Mucosa of rectum (tissue), 2 donors: ENCODE results near the gene RPS23.
"Not testable (repeated sequence)": the region's sequence is repeated elsewhere in the genome, so short reads cannot be mapped to it uniquely, and the experiment has no call there.

Experiments
- H3K27ac ChIP-seq, 2 donors: one replicate each; pipeline ENCODE4 v1.7.0; 2013; ENCODE audit warnings: inconsistent platforms in 2 of 2, low read depth in 2 of 2, low read length in 2 of 2
- H3K27me3 ChIP-seq, 2 donors: one replicate each; pipeline ENCODE4 v1.7.0; 2013; ENCODE audit warnings: low read length in 2 of 2; ENCODE audit not compliant: control insufficient read depth in 2 of 2, insufficient read depth in 2 of 2
- H3K36me3 ChIP-seq, 2 donors: one replicate each; pipeline ENCODE4 v1.7.0; 2013; ENCODE audit warnings: low read length in 2 of 2; ENCODE audit not compliant: control insufficient read depth in 2 of 2, insufficient read depth in 2 of 2
- H3K4me1 ChIP-seq, 2 donors: one replicate each; pipeline ENCODE4 v1.7.0; 2013; ENCODE audit warnings: low read length in 2 of 2, mild to moderate bottlenecking in 1 of 2; ENCODE audit not compliant: control insufficient read depth in 2 of 2, insufficient read depth in 2 of 2
- H3K4me3 ChIP-seq, 2 donors: one replicate each; pipeline ENCODE4 v1.7.0; 2013; ENCODE audit warnings: low read length in 2 of 2
- H3K9ac ChIP-seq, 2 donors: one replicate each; pipeline ENCODE4 v1.7.0; 2013; ENCODE audit warnings: low read length in 2 of 2, low read depth in 1 of 2, mild to moderate bottlenecking in 1 of 2
- H3K9me3 ChIP-seq, 2 donors: one replicate each; pipeline ENCODE4 v1.7.0; 2013; ENCODE audit warnings: low read length in 2 of 2; ENCODE audit not compliant: control insufficient read depth in 2 of 2
- donor health status: healthy.
- donor health status: Normal muscosa, but diverticular disease.

RPS23 gene

DNA sequence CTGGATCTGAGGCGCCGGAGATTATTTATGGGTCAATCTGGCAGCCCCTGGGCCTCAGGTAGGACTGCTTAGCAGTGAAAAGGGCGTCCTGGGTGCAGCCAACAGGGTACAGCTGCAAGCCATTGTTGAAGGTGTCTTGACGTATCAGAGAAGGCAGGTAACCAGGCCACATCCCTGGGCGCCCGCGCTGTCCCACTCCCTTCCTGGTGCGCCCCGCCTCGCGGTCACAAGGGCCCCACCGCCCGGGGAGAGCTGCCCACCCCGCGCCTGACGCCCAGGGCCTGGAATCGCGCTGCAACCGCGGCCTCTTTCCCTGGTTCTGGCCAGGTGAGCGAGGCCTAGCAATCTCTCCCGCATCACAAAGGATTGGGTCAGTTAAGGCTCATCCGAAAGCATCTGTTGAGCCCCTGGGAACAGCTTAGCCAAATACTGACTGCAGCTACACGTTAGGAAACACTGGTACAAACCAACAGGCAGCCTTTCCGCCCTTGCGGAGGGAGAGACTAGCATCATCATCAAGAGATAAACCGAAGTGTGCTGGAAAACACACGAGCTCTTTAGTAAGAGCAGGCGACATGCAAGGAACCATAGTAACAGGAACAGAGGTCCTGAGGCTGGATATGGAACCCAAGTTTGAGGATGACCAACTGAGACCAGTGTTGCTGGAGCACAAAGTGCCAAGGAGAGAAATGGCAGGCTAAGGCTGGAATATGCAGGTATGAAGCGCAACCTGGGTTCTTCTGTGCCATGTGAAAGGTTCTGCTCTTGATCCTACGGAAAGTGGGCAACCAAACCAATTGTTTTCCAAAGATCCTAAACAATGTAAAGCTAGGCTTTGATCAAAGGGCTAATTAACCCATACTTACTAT is 3.6 kb downstream of the RPS23 start:
- no peaks in the 10 kb centered on the region for H3K27me3 ChIP-seq
- peaks cover 22 to 24% of the 10 kb centered on the region in 2 donors for H3K36me3 ChIP-seq
- no peaks in the 10 kb centered on the region for H3K9me3 ChIP-seq
- peaks cover 3 to 5% of the 10 kb centered on the region in 2 donors for H3K4me1 ChIP-seq
- no peak overlapping the region for H3K4me3 ChIP-seq
- no peak overlapping the region for H3K27ac ChIP-seq
- H3K9ac ChIP-seq: no peak overlapping the region

GRCh38 chr5:82273426-82273825 is 4.7 kb downstream of the RPS23 start:
- not testable (repeated sequence) for H3K4me1 ChIP-seq, H3K27ac ChIP-seq, H3K9me3 ChIP-seq, H3K27me3 ChIP-seq, H3K4me3 ChIP-seq, H3K9ac ChIP-seq
- peaks cover 22 to 24% of the 10 kb centered on the region in 2 donors for H3K36me3 ChIP-seq

- peaks cover 22 to 24% of the 10 kb centered on the region in 2 donors for H3K36me3 ChIP-seq
- not testable (repeated sequence) for H3K4me1 ChIP-seq, H3K27me3 ChIP-seq, H3K27ac ChIP-seq, H3K9ac ChIP-seq, H3K4me3 ChIP-seq, H3K9me3 ChIP-seq
Measured at GRCh38 chr5:82272571-82273356, 5.4 kb downstream of the RPS23 start.

DNA sequence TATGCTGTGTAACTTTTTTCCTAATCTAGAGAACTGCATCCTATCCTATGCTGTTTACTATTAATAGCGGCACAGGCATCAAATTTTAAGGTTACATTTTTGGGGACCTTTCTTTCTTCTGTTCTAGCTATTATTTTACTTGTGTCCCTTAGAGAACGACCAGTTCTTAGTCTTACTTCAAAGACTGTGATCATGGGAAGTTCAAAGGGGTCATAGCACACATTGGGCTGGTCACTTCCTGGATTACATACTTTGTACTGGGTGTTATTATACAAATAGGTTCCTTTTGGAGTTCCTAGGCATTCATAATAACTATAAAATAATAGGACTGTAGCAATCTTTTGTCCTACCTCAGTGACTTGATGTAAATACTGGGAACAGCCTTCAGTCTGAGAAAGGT is 8.8 kb downstream of the RPS23 start:
- not testable (repeated sequence) for H3K36me3 ChIP-seq, H3K27me3 ChIP-seq, H3K27ac ChIP-seq, H3K9ac ChIP-seq, H3K9me3 ChIP-seq, H3K4me3 ChIP-seq, H3K4me1 ChIP-seq

GRCh38 chr5:82267297-82267933 is 10.7 kb downstream of the RPS23 start:
- H3K36me3 ChIP-seq, H3K9me3 ChIP-seq, H3K4me3 ChIP-seq, H3K27me3 ChIP-seq, H3K27ac ChIP-seq, H3K4me1 ChIP-seq, H3K9ac ChIP-seq: not testable (repeated sequence)

- Histone ChIP-seq H3K27ac (no peak overlapping the region), H3K9ac (no peak overlapping the region), H3K4me3 (no peak overlapping the region), H3K36me3 (no peaks in the 10 kb centered on the region), H3K9me3 (no peaks in the 10 kb centered on the region), H3K27me3 (no peaks in the 10 kb centered on the region), H3K4me1 (no peaks in the 10 kb centered on the region)
Measured at GRCh38 chr5:82265047-82265446, 13.1 kb downstream of the RPS23 start.

DNA sequence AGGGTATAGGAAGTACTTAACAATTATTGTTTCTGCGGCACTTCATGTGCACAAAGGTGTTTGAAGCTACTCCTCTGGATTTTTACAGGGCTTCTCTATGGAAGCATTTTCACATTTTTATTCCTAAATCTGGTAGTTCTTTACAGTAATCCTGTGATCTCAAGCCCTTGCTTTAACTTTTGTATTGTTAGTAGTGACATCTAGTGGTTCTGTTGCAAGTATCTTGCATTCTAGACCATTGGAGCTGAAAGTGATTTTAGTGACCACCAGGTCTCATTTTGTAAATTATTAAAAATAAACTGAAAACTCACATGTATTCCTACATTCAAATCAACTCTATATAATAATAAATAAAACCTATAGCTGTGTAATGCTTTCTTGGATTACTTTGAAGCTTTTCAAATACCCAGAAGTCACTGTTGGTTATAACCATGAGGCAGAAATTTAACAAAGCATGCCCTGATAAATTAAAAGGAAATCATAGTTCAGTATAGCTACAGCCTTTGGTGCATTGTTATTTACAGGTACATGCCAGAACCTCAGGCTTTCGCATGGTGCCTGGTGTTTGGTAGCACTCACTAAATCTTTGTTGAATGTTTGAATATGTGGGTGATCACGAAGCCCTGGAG is 18.9 kb downstream of the RPS23 start:
- Histone ChIP-seq H3K27me3 (no peaks in the 10 kb centered on the region), H3K4me3 (no peak overlapping the region), H3K36me3 (no peaks in the 10 kb centered on the region), H3K9me3 (no peaks in the 10 kb centered on the region), H3K9ac (no peak overlapping the region), H3K4me1 (no peaks in the 10 kb centered on the region), H3K27ac (no peak overlapping the region)

GRCh38 chr5:82257729-82258128 is 20.4 kb downstream of the RPS23 start:
- H3K9ac ChIP-seq: no peak overlapping the region
- H3K36me3 ChIP-seq: peaks cover 0 to 2% of the 10 kb centered on the region in 2 donors
- no peaks in the 10 kb centered on the region for H3K27me3 ChIP-seq
- no peak overlapping the region for H3K4me3 ChIP-seq
- H3K9me3 ChIP-seq: no peaks in the 10 kb centered on the region
- no peak overlapping the region for H3K27ac ChIP-seq
- H3K4me1 ChIP-seq: no peaks in the 10 kb centered on the region

GRCh38 chr5:82257247-82257646 is 20.9 kb downstream of the RPS23 start:
- H3K4me3 ChIP-seq: no peak overlapping the region
- peaks cover 0 to 2% of the 10 kb centered on the region in 2 donors for H3K36me3 ChIP-seq
- no peaks in the 10 kb centered on the region for H3K4me1 ChIP-seq
- H3K9me3 ChIP-seq: no peaks in the 10 kb centered on the region
- no peak overlapping the region for H3K27ac ChIP-seq
- H3K27me3 ChIP-seq: no peaks in the 10 kb centered on the region
- no peak overlapping the region for H3K9ac ChIP-seq

DNA sequence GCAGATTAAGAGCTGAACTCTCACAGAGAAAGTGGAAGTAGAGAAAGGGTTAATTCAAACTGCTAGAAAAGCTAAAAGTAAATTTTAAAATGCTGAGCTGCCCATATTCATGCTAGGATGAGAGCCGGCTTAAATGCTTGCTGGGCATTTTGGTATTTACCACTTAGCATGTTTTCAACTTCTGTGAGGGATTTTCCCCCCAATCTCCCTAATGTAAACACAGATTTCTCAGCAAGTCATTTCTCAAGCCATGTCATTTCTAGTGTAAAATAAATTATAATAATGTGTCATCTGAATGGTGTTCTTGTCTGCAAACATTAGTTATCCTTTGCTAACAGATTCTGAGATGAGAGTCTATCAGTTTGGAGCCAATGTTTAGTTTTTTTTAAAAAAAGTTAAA is 22.3 kb downstream of the RPS23 start:
- Histone ChIP-seq H3K9ac (no peak overlapping the region), H3K27me3 (no peaks in the 10 kb centered on the region), H3K4me1 (no peaks in the 10 kb centered on the region), H3K36me3 (peaks cover 0 to 2% of the 10 kb centered on the region in 2 donors), H3K4me3 (no peak overlapping the region), H3K27ac (no peak overlapping the region), H3K9me3 (no peaks in the 10 kb centered on the region)
